DMS114 treated with DMSO at 0.1 percent for 48 hours (cell line): Measurements from ENCODE around the gene MYH9.
A peak's percentile ranks its signal among the peaks of the same experiment; 100 is the strongest.

Experiments
- DNase-seq: peaks from one replicate; lab custom pipeline; 2025; ENCODE audit not compliant: unreplicated experiment; lab: John Stamatoyannopoulos, UW

MYH9 gene

GRCh38 chr22:36319595-36320497 lies 67.9 kb downstream of the MYH9 start:
- no peak for DNase-seq

- no peak for DNase-seq
Measured at GRCh38 chr22:36318442-36318841, 69.3 kb downstream of the MYH9 start.

GRCh38 chr22:36317658-36318271 lies 70.0 kb downstream of the MYH9 start:
- DNase-seq = no peak

- DNase-seq = no peak
Measured at GRCh38 chr22:36316419-36316818, 71.3 kb downstream of the MYH9 start.

DNA sequence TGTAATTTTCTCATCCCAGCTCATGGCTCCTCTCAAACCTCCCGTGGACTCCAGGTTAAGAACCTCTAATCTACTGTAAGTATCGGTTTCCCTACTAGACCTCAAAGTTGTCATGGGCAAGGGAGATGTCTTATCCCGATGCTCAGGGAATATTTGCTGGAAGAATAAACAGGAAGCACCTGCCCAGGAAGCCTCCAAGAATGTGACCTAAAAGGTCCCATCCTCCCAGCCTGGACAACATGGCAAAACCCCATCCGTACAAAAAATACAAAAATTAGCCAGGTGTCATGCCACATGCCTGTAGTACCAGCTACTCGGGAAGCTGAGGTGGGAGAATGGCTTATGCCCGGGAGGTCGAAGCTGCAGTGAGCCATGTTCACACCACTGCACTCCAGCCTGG lies 72.4 kb downstream of the MYH9 start:
- no peak for DNase-seq

GRCh38 chr22:36311386-36312085 lies 76.2 kb downstream of the MYH9 start:
- DNase-seq = no peak

DNA sequence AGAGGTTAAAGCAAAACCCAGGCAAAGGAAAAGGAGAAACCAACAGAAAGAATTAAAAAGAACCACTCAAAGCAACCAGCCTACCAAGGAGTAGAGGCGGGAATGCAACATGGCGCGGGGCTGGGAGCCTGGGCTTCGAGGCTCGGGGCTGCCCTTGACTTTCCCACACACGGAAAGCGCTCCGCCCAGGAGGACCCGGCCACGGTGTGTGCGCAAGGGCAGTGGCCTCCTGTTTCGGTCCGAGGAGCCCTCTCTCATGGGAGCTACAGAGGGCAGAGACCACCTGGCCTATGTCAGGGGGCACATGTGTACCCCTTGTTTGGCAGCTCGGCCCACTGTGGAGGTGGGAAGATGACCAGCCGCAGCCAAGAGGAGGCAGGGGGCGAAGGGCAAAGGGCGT lies 78.9 kb downstream of the MYH9 start:
- DNase-seq = no peak

DNA sequence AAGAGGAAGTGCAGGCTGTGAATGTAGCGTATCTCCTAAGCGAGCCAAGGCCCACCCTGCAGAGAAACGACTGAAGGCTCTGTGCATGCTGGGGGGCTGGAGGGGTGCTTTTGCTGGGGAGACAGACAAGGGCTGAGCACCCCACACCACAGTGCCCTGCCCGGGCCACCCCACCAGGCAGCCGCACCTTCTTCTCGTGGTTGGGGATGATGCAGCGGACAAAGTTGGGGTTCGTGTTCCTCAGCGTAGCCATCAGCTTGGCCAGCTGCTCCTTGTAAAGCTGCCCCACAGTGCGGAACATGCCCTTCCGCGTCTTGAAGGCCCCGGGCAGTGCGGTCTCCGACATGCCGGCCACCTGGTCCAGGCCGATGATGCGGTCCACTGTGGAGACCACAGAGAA lies 81.5 kb downstream of the MYH9 start:
- DNase-seq = no peak

GRCh38 chr22:36305813-36306212 lies 82.0 kb downstream of the MYH9 start:
- no peak for DNase-seq

DNA sequence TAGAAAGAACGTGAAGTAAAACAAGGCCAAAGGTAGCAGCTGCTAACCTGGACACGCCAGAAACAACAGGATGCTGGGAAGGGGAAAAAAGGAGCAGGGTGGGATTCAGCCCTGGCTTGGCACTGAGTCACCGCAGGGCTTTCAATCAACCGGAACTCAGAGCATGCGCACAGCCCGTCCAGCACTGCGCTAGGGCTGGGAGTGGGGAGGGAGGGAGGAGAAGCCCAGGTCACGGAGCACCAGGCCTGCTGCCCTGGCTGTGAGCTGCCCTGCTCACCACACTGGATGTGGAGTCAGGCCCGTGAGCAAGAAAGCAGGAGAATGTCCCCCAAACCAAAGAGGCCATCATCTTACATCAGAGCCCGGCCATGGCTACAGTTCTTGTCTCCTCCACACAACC lies 83.3 kb downstream of the MYH9 start:
- DNase-seq = no peak

GRCh38 chr22:36303874-36304273 lies 83.9 kb downstream of the MYH9 start:
- DNase-seq = no peak

DNA sequence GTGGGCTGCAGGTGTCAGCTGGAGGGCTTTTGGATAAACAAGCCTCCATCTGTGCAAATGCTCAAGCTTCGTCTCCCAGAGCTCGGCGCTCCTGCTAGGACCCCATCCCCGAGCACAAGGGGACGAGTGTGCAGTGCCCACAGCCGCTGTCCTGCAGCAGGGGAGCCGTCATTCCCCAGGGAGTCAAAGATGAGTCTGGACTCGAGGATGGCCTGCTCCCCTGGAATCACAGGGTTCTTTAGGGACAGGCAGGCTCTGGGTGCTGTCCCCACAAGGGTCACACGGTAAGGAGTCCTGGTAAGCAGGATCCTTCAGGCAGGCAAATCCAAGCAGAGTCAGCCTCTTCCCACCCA lies 84.7 kb downstream of the MYH9 start:
- DNase-seq = no peak

- no peak for DNase-seq
Measured at GRCh38 chr22:36302439-36303114, 85.2 kb downstream of the MYH9 start.

GRCh38 chr22:36301851-36302250 lies 85.9 kb downstream of the MYH9 start:
- no peak for DNase-seq

- DNase-seq = peak; percentile 13
Measured at GRCh38 chr22:36301384-36301828, 86.4 kb downstream of the MYH9 start.

DNA sequence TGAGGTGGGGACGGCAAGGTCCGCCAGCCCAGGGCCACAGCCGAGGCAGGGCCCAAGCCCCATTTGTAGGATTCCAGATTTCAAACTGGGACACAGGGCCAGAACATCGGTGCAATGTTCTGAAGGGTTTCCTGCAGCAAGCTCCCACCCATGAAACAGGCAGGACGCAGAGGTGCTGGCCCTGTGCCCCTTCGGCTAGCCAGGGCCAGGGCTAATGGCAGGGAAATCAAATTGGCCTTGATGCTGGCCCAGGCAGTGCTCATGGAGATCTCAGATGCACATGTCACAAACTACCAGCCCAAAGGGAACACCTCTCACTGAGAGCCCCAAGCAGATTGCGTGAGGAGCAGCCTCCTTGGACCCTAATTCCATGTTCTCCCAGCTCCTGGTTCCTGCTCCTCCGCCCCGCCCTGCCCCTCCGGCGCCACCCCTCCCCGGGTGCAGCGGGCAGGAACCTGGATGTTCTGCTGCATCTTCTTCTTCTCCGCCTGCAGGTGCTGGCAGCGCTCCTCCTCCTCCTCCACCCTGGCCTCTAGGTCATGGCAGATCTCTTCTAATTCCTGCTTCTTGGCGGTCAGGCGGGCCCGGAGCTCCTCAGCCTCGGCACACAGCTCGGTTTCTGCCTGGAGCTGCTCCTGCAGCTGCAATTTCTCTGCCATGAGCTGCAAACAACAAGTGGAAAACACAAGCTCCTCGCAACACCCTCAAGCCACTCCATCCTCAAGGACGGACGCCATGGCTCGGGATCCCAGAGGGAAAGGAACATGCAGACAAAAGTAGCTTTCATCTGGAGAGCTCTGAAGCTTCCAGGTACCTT lies 87.2 kb downstream of the MYH9 start:
- no peak for DNase-seq

GRCh38 chr22:36299911-36300310 lies 87.9 kb downstream of the MYH9 start:
- no peak for DNase-seq

DNA sequence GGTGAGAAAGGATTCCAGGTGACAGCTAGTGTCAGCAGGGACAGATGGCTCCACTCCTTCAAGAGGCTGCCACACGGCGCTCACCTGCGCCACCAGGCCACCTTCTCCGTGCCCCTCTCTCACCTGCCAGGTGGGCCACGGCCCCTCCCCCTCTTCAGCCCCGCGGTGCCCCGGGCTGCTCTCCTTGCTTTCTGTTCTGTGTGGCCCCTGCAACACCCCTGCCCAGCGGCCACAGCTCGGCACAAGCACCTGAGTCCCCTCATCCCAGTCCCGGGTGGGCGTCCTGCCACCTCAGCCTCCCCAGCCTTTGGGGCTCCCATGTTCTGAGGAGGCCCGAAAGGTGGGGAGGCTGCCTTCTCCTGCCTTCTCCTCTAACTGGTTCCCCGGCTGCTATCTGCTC lies 88.5 kb downstream of the MYH9 start:
- DNase-seq = no peak

DNA sequence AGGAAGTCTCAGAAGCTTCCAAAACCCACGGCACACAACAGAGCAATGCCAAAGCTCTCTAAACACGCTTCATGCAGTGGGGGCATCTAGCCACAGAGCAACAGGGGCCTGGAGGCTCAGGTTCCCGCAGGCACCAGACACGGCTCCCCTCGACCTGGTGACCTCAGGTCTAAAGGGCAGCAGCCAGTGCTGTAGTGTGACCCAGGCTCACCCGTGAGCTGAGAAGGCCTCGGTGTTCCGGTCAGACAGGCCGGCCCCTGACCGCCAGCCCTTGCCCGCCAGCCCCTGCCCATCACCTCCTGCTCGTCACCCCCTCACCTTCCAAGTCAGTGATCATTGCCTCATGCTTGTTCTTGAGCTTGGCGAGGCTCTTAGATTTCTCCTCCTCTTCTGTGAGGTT lies 89.2 kb downstream of the MYH9 start:
- DNase-seq = no peak

- no peak for DNase-seq
Measured at GRCh38 chr22:36298118-36298517, 89.6 kb downstream of the MYH9 start.

DNA sequence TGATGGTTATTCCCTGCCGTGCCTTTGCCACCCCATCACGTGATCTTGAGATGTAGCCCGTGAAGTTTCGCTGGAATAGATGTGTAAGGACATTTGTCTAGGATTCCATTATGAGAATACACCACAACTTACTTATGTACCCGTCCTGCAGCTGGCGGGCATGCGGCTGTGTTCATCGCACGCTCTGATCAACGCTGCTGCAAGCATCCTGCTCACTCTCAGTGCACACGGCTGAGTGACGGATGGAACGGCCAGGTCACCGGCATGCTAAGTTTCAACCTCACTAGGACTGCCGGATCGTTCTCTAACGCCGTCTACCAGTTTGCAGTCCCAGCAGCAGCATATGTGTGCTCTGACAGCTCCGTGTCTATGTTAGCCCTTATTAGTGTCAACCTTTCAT lies 90.2 kb downstream of the MYH9 start:
- DNase-seq = no peak
